Activated T-helper 1 cell treated with anti-CD3 and anti-CD28 coated beads, Interleukin-2, amount 50 U/mL, for 16 hours (primary cell): ENCODE measurements around the gene RCHY1.

Source experiments
- DNase-seq, 2 donors: peaks; one replicate each; pipeline ENCODE4 v3.0.0-alpha.2; 2020; ENCODE audit warnings: low read depth in 1 of 2, low spot score in 1 of 2

RCHY1 gene

GRCh38 chr4:75429208-75429607 is 85.0 kb downstream of the RCHY1 start:
- DNase-seq: no peak
